DMS53 (cell line): ENCODE measurements around the gene HPX.

ENCODE experiments used
- DNase-seq: peaks from one replicate; lab custom pipeline; 2025; lab: John Stamatoyannopoulos, UW

Gene HPX

DNA sequence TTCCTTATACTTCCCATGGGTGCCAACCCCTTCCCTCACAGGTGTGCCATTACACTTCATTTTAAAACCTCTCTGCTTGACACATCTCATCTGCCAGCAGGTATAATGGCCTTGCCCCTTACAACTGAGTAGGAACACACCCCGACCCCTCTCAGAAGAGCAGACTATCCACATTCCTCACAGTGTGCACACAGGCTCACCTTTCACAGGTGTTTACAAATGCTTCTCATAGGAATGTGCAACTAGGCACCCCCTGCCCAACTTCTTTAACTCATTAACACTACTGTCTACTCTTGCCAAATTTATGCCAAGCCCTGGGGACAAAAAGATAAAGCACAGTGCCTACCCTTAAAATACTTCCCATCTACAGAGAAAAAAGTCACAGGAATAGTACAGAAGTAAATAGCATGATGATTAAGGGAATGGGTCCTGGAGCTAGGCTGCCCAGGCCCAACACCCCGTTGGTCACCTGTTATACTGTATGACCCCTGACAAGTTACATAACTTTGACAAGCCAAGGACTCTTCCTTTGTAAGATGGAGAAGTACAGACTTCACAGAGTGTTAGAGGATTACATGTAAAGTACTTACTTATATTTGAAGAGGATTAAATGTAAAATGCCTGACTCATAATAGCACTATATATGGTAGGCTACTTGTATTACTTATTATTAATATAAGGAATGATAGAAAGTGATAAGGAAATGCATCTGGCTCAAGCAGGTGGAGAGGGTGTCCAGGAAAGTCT is 17.7 kb upstream of the HPX start:
- peak; percentile 42 for DNase-seq

DNA sequence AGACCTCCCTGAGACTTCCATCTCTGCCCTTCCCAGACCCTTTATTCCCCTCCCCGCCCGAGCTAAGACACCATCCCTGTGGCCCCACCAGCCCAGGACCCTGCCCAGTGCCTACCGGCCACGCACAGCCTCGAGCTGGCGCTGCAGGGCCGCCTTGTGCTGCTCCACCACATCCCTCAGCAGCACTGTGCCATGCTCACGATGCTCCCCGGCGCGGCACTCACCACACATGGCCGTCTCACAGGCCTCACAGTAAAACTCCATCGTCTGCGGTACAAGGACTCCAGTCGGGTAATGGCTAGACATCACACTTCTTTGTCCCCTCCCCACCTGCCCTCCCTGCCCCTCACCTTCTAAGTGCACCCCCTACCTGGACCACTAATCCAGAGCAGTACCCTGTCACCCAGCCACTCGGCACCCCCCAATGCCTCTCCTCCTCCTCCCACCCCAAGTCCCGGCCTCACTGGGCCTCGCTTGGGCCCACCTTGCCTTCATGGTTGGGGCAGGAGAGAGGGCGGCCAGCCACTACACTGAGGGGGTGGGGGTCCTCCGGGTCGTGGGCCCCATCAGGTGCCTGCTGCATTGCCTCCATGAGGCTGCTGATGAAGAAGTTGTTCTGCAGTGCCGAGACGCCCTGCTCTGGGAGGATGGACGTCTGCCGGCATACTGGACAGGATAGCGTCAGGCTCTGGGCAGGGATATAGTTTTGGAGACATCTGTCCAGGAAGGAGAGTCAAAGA is 17.0 kb upstream of the HPX start:
- no peak for DNase-seq

DNA sequence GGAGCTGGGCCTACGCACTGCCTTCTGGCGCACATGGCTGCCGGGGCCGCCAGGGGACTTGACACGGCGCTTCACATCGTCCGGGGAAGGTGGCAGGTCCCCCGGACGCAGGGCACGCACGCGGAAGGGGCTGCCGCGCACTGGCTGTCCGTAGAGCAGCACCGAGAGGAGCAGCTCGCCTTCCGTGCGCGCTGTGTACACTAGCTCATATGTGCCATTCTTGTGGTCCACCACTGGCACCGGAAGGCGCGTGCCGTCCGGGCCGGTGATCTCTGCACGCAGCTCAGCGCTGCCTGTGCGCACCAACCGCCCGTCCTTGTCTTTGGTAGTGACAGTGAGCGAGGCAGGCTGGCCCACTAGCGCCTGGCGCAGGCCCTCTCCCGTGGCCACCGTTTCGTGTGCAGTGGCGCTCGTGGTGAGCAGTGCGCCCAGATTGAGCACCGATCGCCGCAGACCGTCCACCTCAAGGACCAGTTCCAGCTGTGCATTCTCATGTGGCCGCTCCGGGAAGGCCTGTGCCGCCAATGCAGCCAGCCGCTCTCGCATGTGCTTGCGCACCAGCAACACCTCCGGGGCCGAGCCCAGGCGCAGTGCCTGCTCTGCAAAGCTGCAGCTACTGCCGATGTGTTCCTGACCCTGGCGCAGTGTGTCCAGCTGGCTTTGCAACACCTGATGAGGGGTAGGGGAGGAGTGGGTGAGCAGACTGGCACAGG is 15.7 kb upstream of the HPX start:
- no peak for DNase-seq

DNA sequence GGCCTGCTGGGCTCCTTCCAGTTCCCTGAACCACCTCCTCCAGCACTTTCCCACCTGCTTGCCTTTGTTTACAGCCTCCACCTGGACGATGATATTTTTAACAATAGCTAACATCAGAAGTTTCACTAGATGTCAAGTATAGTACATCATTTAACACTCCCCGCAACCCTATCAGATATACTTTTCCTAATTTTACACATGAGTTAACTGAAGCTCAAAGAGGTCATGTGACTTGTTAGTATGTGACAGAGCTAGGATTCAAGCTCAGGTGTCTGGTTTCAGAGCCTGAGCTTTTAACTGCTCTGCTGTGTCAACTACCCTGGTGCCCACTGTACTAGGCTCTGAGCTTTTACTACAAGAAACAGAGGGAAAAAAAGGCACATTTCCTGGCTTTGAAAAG is 14.3 kb upstream of the HPX start:
- DNase-seq: peak; percentile 55

DNA sequence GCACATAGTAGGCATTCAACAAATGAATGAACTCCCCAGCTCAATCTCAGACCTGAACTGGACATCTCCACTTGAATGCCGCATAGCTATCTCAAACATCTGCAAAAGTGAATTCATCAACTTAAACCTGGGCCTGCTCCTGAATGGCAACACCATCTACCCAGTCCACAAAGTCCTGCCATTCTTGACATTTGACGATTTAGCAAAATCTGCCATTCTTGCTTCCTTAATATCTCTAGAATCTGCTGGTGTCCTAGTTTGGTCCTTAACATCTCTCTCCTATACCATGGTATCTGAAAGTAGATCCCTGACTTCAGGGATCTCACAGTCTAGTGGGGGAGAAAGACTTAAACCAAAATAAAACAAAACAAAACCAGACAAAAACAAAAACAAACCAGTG is 12.4 kb upstream of the HPX start:
- DNase-seq: no peak

DNA sequence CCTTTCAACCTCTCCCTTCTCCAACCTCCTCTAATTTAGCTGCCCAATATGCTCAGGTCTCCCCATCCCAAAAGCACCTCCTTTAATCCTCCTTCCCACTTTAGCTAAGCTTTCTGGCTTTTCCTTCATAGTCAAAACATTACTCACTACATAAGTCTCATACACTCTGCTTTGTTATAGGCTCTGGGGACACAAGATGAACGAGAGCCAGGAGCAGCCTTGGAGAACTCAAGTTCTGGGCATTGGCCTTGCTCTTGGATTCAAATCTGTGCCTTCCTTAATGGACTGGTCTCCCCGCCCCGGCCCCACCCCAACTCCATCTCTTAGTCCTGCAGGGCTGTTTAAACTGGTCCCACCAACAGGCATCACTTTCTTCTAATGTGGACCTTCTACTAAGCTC is 11.4 kb upstream of the HPX start:
- no peak for DNase-seq

DNA sequence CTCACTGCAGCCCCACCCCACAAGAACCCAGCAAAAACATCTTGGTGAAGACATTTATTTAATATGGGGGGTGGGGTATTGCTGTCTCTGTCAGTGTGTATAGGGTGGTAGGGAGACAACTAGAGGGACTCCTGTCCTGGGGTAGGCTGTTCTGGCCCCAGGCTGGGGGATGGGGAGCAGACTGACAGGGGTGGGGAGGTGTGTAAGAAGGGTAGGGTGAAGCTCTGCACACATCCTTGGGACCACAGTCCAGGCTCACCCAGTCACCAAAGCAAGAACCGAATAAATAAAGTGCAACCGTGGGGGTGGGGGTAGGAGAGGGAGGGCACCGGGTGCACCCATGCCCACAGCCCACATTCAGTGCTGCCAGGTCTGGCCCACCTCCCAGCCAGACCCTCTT is 7.8 kb upstream of the HPX start:
- DNase-seq: no peak

DNA sequence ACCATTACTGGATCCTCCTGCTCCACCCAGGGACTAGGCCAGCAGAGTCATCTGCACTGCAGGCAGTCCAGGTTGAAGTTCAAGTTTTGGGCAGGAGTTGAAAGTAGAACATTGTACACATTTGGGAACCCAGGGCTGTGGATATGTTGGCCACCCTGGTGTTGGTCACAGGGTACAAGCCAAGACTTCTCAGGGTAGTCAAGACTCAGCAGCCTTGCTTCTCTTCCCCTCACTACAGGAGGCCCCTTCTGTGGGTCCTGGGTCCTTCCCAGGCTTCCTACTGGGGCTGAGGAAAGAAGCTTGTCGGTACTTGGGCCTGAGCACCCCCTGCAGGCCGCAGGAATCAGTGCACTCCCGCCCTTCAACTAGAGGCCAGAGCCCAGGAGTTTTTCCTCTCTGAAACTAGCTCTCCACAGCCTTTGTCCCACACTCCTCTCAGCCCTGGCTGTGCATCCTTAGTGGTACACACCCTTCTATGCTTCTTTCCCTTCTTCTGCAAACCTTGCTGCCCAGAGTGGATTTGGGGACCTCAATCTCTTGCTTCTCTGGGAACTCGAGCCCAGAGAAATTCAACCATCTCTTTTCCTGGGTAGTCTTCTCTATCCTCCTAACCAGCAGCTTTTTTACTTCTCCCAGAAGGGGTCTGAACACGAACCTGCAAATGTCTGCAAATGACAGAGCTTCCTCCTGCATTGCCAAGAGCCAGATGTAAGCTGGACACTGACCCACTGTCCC is 2.6 kb upstream of the HPX start:
- DNase-seq: peak; percentile 64

DNA sequence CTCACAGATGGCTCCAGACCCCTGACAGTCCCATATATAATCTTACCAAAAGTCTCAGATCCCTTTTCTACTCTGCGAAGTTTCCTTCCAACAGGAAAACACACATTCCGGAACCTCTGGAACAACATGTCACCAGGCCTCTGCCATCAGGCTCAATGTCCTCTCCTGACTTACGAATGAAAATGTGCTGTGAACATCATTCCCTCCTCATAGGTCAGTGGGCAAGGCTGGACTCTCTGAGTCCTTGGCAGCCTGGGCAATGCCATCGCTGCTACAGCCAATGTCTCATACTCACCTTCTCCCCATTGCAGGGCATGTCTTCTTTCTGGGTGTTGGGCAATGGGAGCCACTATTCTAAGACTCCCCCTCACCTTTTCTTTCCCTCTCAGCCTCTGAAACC is 1.7 kb upstream of the HPX start:
- DNase-seq: no peak

DNA sequence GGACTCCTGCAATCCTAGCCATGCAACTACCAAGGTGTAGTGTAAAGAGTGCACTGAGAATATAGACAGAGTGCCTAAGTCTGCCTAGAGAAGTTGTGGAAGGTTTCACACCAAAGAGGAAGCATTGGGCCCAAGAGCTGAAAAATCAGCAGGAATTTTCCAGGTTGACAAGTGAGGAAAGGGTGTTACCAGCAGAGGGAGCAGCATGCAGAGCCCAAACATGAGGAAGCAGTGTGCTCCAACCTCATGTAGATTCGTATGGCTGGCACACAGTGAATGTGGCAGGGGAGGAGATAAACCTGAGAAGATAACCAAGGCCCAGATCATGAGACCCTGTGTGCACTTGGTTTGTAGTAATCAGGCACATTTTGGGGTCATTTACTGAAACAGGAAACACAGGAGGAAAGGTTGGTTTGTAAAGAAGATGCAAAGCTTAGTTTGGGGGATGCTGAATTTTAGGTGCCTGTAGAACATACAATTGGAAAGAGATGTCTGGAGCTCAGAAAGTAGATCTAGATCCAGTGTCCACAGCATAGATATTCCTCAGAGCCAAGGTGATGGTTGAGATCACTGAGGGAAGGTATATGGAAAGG is 1.7 kb downstream of the HPX start:
- DNase-seq: peak; percentile 91

DNA sequence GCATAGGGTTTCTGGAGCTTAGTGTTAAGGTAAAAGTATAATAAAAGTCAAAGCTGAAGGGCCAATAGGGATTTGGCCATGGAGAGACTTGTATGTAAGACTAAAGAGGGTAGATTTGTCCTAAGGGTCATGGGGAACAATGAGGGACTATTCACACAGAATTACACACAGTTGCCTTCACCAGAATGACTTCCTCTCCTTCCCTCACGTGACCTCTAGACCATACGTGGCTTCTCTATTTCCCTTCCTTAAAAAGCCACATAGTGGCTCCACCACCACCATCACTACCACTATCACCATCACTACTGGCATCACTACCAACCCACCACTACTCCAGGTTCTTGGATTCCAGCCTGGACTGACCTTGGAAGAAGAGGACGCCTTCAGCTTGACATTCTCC is 2.8 kb downstream of the HPX start:
- no peak for DNase-seq

DNA sequence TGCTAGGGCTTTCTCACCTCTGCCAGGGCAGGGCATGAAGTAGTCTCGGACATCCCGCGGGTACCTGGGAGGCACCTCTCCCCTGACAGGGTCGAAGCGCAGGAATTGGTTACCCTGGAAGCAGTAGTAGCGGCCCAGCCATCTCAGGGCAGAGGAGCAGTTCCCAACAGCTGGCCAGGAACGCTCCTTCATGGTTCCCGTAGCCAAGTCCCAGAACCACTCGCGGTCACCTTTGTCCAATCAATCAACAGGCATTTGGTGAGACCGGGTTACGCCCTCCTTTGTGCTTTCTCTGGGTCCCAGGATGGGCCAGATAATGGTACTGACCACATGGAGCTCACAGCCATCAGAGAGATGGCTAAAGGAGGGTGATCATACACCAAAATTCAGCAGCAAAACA is 3.4 kb downstream of the HPX start:
- no peak for DNase-seq

DNA sequence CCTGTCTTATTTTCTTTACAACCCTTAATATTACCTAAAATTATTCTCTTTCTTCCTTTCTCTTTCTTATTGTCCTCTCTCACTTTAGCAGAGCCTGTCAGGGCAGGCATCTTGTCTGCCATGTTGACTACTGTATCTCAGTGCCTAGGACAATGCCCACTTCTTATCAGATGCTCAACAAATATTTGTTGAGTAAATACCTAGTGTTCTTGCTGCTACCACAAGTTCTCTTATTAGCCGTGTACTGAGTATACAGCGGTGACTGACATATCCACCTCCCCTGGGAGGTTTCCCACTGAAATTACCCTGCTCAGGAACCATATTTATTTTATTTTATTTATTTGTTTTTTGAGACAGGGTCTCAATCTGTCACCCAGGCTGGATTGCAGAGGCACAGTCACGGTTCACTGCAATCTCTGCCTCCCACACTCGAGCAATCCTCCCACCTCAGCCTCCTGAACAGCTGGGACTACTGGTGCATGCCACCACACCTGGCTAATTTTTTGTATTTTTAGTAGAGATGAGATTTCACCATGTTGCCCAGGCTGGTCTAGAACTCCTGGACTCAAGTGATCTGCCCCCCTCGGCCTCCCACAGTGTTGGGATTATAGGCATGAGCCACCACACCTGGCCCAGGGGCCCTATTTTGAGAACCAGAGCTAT is 6.7 kb downstream of the HPX start:
- peak; percentile 65 for DNase-seq

DNA sequence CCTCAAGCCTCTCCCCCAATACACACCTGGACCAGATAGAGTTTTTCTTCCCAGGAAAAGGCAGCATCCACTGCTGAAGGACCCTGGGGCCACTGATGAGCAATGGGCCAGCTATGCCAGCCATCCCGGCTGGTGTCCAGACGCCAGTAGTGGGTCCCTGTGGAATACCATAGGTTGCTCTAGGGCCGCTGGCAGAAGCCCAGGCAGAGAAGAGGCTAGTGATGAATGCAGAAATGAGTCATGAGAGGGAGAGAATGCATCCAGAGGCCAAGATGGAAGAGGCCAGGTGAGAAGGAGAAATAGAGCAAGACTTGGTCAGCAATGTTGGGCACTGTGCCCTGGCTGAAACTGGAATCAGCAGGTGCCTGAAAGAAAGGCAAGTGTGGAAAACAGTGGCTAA is 8.9 kb downstream of the HPX start:
- peak; percentile 11 for DNase-seq

DNA sequence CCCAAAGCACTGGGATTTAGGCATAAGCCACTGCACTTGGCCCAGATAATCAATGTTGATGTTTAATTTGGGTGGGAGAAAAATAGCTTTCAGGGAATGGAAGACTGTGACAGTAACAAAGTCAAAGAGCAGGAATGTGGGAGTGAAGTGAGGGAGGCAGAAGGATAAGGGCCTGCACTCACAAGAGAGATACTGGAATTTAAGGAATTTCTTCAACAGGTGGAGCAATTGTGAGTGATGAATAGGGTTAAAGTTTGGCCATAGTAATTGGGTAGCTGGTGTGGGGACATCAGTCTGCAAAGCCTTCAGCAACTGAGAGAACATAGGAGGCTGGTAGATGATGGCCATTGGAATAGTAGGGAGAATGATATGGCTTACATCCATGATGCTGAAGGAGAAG is 13.3 kb downstream of the HPX start:
- DNase-seq: no peak

DNA sequence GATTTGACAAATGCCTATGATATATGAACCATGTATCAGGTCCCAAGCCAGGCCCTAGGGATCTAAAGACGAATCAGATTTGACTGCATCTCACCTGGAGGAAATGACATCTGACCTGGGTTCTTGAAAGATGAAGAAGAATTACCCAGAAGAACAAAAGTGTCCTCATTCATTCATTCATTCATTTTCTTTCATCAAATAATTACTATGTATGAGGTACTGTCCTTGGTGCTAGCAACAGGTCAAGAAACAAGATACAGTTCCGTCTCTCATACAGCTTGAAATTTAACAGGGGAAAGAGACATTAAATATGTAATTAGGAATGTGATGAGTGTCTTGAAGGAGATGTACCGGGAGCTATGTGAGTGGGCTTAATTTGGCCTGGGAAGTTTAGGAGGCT is 20.1 kb downstream of the HPX start:
- DNase-seq: no peak

DNA sequence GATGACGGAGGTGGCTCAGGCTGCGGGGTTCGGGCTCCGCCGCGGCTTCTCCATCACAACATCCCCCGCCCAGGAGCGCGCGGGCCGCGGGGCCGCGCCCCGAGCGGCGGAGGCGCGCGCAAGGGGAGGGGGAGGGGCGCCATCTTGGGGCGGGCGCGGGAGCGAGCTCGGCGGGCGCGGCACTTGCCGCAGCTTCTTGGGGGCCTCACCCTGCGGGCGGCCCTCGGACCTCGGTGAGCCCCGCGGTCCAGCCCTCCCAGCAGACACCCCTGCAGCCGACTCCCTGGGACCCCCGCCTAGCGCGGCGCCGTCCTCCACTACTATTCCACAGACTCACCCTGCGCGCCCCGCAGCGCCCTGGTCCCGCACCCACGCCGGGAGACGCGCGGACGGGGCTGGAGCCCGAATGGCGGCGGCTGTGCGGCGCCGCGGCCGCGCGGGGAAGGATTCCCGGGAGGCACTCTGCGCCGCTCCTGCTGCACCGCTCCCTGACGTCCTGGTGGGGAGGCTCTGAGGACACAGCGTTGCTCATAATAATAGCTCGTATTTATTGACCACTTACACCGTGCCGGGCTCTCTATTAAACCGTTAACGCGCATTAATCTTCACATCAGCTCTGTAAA is 21.7 kb downstream of the HPX start, which contains the start of gene APBB1:
Gene APBB1 (minus strand): TSS at position 86 of the 623 bp plus-strand sequence. CDS start 7,747 bp downstream, outside the sequence.
- DNase-seq: peak; percentile 83

DNA sequence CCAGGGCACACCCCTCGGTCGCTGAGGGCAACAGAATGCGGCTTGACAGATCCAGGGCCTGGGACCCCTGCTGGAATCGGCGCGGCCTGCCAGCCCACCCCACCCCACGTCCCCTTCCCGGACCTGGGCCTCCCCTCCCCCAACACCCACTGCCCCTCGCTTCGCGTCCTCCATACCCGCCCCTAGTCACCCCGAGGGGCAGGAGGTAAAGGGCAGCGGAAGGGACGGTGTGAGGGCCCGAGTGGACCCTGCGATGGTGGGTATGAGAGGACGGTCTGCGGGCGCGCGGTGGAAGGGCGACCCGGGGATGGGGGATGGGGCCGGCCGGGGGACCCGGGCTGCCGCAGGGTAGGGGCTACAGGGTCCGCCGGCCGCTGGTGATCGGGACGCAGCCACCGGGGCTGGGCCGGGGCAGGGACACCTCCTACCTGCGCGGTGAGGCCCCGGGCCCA is 22.2 kb downstream of the HPX start:
- peak; percentile 35 for DNase-seq

DNA sequence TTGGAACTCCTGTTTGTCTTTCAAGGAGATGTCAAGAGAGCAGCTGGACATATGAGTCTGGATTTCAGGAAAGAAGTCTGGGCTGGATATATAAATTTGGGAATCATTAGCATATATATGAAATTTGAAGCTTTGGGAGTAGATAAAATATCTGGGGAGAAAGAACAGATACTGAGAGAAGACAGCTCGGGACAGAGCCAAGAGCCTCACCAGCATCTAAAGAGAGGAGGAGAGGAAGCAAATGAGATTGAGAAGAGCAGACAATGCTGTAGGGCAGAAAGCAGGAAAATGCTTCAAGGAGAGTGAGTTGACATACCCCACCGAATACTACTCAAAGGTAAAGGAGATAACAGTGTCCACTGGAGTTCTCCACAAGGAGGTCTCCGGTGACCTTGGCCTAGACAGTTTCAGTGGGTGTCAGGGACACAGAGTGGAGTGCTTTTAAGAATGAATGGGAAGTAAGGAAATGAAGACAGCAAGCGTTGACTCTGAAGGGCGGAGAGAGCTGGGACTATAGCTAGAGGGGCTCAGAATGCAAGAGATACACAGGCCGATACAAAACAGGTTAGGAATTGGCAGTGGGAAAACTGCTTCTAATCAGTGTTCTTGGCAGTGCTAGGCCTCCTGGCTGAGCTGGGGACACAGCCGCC is 22.8 kb downstream of the HPX start:
- DNase-seq: no peak

DNA sequence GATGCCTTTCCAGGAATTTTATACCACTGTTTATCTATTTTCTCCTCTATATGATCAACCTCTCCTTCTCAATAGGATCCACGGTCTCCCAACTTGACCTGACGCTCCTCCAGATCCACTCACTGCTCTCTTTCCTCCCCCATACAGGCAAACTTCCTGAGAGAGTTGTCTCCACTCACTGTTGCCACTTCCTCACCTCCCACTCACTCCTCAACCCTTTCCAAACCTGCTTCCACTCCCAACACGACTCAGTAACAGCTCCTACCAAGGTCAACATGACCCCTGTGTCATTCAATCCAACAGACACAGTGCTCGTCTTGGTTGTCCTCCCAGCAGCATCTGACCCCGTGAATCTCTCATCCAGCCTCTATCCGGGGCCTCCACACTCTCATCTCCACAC is 25.0 kb downstream of the HPX start:
- no peak for DNase-seq
